ENCODE data around the gene PAM. TPM values are rescaled to one million over a fixed set of nuclear protein-coding genes. Genes with fewer than 3 reads are reported as not detected.

Gene PAM
- total RNA-seq, 1 experiment from 2014 or later: 60.3 TPM

- no peak overlapping the region for H3K27ac Mint-ChIP-seq (ENCODE audit: low read depth, unreplicated experiment)
- no peaks in the 10 kb centered on the region for H3K27me3 Mint-ChIP-seq (ENCODE audit: insufficient read depth, unreplicated experiment)
- no peaks in the 10 kb centered on the region for H3K4me1 Mint-ChIP-seq (ENCODE audit: insufficient read depth, unreplicated experiment)
- peaks cover 60% of the 10 kb centered on the region for H3K9me3 Mint-ChIP-seq (ENCODE audit: unreplicated experiment)
- POLR2A ChIA-PET: no interaction called here
- CTCF ChIA-PET: interaction anchor here (0.7 kb wide), 1 partner anchor 295 kb away, joined by 3 read pairs; no protein-coding TSS in a partner anchor
- BruUV-seq (replicated peaks): no TSS peak
- no peak for DNase-seq (ENCODE audit: unreplicated experiment)
- H3K4me3 Mint-ChIP-seq (ENCODE audit: unreplicated experiment): no peak overlapping the region
- no peaks in the 10 kb centered on the region for H3K36me3 Mint-ChIP-seq (ENCODE audit: insufficient read depth, unreplicated experiment)
- intact Hi-C loops (cut with micrococcal nuclease): no loop called here
- no peak for TF ChIP-seq CTCF (IDR thresholded peaks at IDR 0.05; ENCODE audit: unreplicated experiment)
These were observed 320.3 kb downstream of the PAM start for GRCh38 chr5:103075442-103075841.
